Measurements from ENCODE around the gene ACAA1.
A peak's percentile ranks its signal among the peaks of the same experiment; 100 is the strongest.

ACAA1 gene

GRCh38 chr3:38136777-38137614 is at the start of gene ACAA1:
TSS of gene ACAA1 (minus strand) at chr3:38137127. CDS start at chr3:38137035, 92 bp downstream.
- H3K36me3 Mint-ChIP-seq (ENCODE audit: low read depth) = peaks cover 42% of the 10 kb centered on the region
- H3K9me3 Mint-ChIP-seq = no peaks in the 10 kb centered on the region

GRCh38 chr3:38177181-38177580 is 40.3 kb upstream of the ACAA1 start:
- Mint-ChIP-seq H3K27me3 (ENCODE audit: low read depth) (no peaks in the 10 kb centered on the region), H3K36me3 (ENCODE audit: low read depth) (peaks cover 7% of the 10 kb centered on the region), H3K27ac (no peak overlapping the region), H3K9me3 (no peaks in the 10 kb centered on the region), H3K4me1 (ENCODE audit: low read depth) (peaks cover 33% of the 10 kb centered on the region), H3K4me3 (no peak overlapping the region)

More at GRCh38 chr3:38136777-38137614, at the start of gene ACAA1:
- no peaks in the 10 kb centered on the region for H3K27me3 Mint-ChIP-seq (ENCODE audit: low read depth)
- peaks cover 56% of the 10 kb centered on the region for H3K4me1 Mint-ChIP-seq (ENCODE audit: low read depth)
- H3K4me3 Mint-ChIP-seq = peak within 1 kb of the TSS; percentile 93
- H3K27ac Mint-ChIP-seq = peak within 1 kb of the TSS; percentile 98

GRCh38 chr3:38173834-38174418 is 37.0 kb upstream of the ACAA1 start:
- Mint-ChIP-seq H3K4me1 (ENCODE audit: low read depth) (peaks cover 45% of the 10 kb centered on the region), H3K27me3 (ENCODE audit: low read depth) (no peaks in the 10 kb centered on the region), H3K4me3 (peak overlapping the region; percentile 13)

GRCh38 chr3:38171622-38172021 is 34.7 kb upstream of the ACAA1 start:
- Mint-ChIP-seq H3K4me1 (ENCODE audit: low read depth) (peaks cover 59% of the 10 kb centered on the region), H3K9me3 (no peaks in the 10 kb centered on the region), H3K27me3 (ENCODE audit: low read depth) (no peaks in the 10 kb centered on the region), H3K36me3 (ENCODE audit: low read depth) (peaks cover 12% of the 10 kb centered on the region), H3K27ac (no peak overlapping the region), H3K4me3 (no peak overlapping the region)

More at GRCh38 chr3:38173834-38174418, 37.0 kb upstream of the ACAA1 start:
- Mint-ChIP-seq H3K27ac (peak overlapping the region; percentile 13), H3K36me3 (ENCODE audit: low read depth) (peaks cover 3% of the 10 kb centered on the region), H3K9me3 (no peaks in the 10 kb centered on the region)

GRCh38 chr3:38170722-38171121 is 33.8 kb upstream of the ACAA1 start:
- no peaks in the 10 kb centered on the region for H3K9me3 Mint-ChIP-seq
- no peak overlapping the region for H3K27ac Mint-ChIP-seq
- no peak overlapping the region for H3K4me3 Mint-ChIP-seq

GRCh38 chr3:38169027-38169317 is 32.0 kb upstream of the ACAA1 start:
- no peaks in the 10 kb centered on the region for H3K27me3 Mint-ChIP-seq (ENCODE audit: low read depth)
- H3K4me3 Mint-ChIP-seq = no peak overlapping the region
- peaks cover 17% of the 10 kb centered on the region for H3K36me3 Mint-ChIP-seq (ENCODE audit: low read depth)
- H3K4me1 Mint-ChIP-seq (ENCODE audit: low read depth) = peaks cover 60% of the 10 kb centered on the region
- no peak overlapping the region for H3K27ac Mint-ChIP-seq
- no peaks in the 10 kb centered on the region for H3K9me3 Mint-ChIP-seq

More at GRCh38 chr3:38170722-38171121, 33.8 kb upstream of the ACAA1 start:
- H3K36me3 Mint-ChIP-seq (ENCODE audit: low read depth) = peaks cover 17% of the 10 kb centered on the region
- no peaks in the 10 kb centered on the region for H3K27me3 Mint-ChIP-seq (ENCODE audit: low read depth)
- peaks cover 63% of the 10 kb centered on the region for H3K4me1 Mint-ChIP-seq (ENCODE audit: low read depth)

GRCh38 chr3:38168151-38169026 is 31.5 kb upstream of the ACAA1 start:
- no peaks in the 10 kb centered on the region for H3K27me3 Mint-ChIP-seq (ENCODE audit: low read depth)
- no peaks in the 10 kb centered on the region for H3K9me3 Mint-ChIP-seq
- H3K27ac Mint-ChIP-seq = no peak overlapping the region
- H3K4me1 Mint-ChIP-seq (ENCODE audit: low read depth) = peaks cover 58% of the 10 kb centered on the region
- no peak overlapping the region for H3K4me3 Mint-ChIP-seq
- peaks cover 17% of the 10 kb centered on the region for H3K36me3 Mint-ChIP-seq (ENCODE audit: low read depth)

- peaks cover 17% of the 10 kb centered on the region for H3K36me3 Mint-ChIP-seq (ENCODE audit: low read depth)
- H3K9me3 Mint-ChIP-seq = no peaks in the 10 kb centered on the region
- peaks cover 55% of the 10 kb centered on the region for H3K4me1 Mint-ChIP-seq (ENCODE audit: low read depth)
- H3K4me3 Mint-ChIP-seq = peak overlapping the region; percentile 94
- H3K27ac Mint-ChIP-seq = no peak overlapping the region
- no peaks in the 10 kb centered on the region for H3K27me3 Mint-ChIP-seq (ENCODE audit: low read depth)
Observed at GRCh38 chr3:38167591-38167990, 30.7 kb upstream of the ACAA1 start.

- H3K4me3 Mint-ChIP-seq = peak overlapping the region; percentile 94
- H3K9me3 Mint-ChIP-seq = no peaks in the 10 kb centered on the region
- peaks cover 14% of the 10 kb centered on the region for H3K36me3 Mint-ChIP-seq (ENCODE audit: low read depth)
- H3K4me1 Mint-ChIP-seq (ENCODE audit: low read depth) = peaks cover 44% of the 10 kb centered on the region
- no peaks in the 10 kb centered on the region for H3K27me3 Mint-ChIP-seq (ENCODE audit: low read depth)
- H3K27ac Mint-ChIP-seq = peak overlapping the region; percentile 97
Observed at GRCh38 chr3:38165722-38166387, 28.9 kb upstream of the ACAA1 start.

- Mint-ChIP-seq H3K36me3 (ENCODE audit: low read depth) (peaks cover 14% of the 10 kb centered on the region), H3K9me3 (no peaks in the 10 kb centered on the region), H3K4me1 (ENCODE audit: low read depth) (peaks cover 42% of the 10 kb centered on the region), H3K27me3 (ENCODE audit: low read depth) (no peaks in the 10 kb centered on the region), H3K4me3 (peak within 1 kb of the TSS; percentile 94), H3K27ac (peak within 1 kb of the TSS; percentile 100)
Observed at GRCh38 chr3:38164952-38165721, 28.2 kb upstream of the ACAA1 start, which contains the start of gene OXSR1. TSS of gene OXSR1 (plus strand) at chr3:38165537. CDS start at chr3:38165877, 340 bp downstream.

GRCh38 chr3:38164643-38164951 is 27.7 kb upstream of the ACAA1 start:
- H3K27me3 Mint-ChIP-seq (ENCODE audit: low read depth) = no peaks in the 10 kb centered on the region
- peak overlapping the region; percentile 94 for H3K4me3 Mint-ChIP-seq
- peak overlapping the region; percentile 100 for H3K27ac Mint-ChIP-seq
- H3K4me1 Mint-ChIP-seq (ENCODE audit: low read depth) = peaks cover 42% of the 10 kb centered on the region
- peaks cover 14% of the 10 kb centered on the region for H3K36me3 Mint-ChIP-seq (ENCODE audit: low read depth)
- no peaks in the 10 kb centered on the region for H3K9me3 Mint-ChIP-seq

GRCh38 chr3:38163841-38164642 is 27.1 kb upstream of the ACAA1 start:
- Mint-ChIP-seq H3K27ac (peak overlapping the region; percentile 100), H3K9me3 (no peaks in the 10 kb centered on the region), H3K36me3 (ENCODE audit: low read depth) (peaks cover 14% of the 10 kb centered on the region), H3K4me3 (peak overlapping the region; percentile 94), H3K4me1 (ENCODE audit: low read depth) (peaks cover 39% of the 10 kb centered on the region), H3K27me3 (ENCODE audit: low read depth) (no peaks in the 10 kb centered on the region)

Measured in T-helper 1 cell treated with Interleukin-12 subunit alpha and Interleukin-12 subunit beta and Interleukin-4 antibody, amounts not matched to agents 30 μg/mL and 1 μg/mL, for 36 hours (primary cell).